ENCODE data around the gene TOMM5.

DNA sequence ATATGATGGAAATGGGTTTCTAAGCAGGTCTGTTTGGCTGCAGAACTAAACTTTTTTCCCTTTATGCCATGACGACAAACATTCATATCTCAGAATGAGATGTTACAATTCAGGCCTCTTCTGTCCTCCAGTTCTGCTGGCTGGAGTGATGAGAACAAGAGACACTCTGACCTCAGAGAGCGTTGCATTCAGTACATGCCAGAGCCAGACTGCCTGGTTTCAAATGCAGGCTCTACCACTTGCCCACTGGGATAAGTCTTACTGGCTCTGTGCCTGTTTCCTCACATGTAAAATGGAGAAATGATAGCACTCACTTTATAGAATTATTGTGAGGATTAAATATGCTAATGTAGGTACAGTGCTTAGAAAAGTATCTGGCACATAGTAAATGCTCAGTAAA, 24.8 kb upstream of the TOMM5 start:
- TF ChIP-seq, protein P1, sequence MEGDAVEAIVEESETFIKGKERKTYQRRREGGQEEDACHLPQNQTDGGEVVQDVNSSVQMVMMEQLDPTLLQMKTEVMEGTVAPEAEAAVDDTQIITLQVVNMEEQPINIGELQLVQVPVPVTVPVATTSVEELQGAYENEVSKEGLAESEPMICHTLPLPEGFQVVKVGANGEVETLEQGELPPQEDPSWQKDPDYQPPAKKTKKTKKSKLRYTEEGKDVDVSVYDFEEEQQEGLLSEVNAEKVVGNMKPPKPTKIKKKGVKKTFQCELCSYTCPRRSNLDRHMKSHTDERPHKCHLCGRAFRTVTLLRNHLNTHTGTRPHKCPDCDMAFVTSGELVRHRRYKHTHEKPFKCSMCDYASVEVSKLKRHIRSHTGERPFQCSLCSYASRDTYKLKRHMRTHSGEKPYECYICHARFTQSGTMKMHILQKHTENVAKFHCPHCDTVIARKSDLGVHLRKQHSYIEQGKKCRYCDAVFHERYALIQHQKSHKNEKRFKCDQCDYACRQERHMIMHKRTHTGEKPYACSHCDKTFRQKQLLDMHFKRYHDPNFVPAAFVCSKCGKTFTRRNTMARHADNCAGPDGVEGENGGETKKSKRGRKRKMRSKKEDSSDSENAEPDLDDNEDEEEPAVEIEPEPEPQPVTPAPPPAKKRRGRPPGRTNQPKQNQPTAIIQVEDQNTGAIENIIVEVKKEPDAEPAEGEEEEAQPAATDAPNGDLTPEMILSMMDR (IDR thresholded peaks at IDR 0.05; ENCODE audit: insufficient read depth, low read length, poor library complexity, severe bottlenecking): no peak
- no peak for TF ChIP-seq EZH2phosphoT487 (conservative IDR thresholded peaks at IDR 0.05; ENCODE audit: low read length)
